HL-60 (cell line): ENCODE data around the gene CACNA1C.

Source experiments
- POLR2AphosphoS5 ChIP-seq: IDR thresholded peaks from 2 replicates; pipeline ENCODE4 v1.6.1; 2012; ENCODE audit warnings: low read depth
- SPI1 ChIP-seq: IDR thresholded peaks from 2 replicates; pipeline ENCODE4 v1.6.1; 2012; ENCODE audit warnings: low read depth, mild to moderate bottlenecking, borderline replicate concordance
- TF ChIP-seq, protein P1 (sequence below): IDR thresholded peaks from one replicate; pipeline ENCODE4 v1.5.1; 2011; ENCODE audit warnings: low read length, control low read depth, inconsistent platforms; ENCODE audit not compliant: insufficient read depth
- TF ChIP-seq, protein P2 (sequence below): IDR thresholded peaks from 2 replicates; pipeline ENCODE4 v1.6.1; 2012; ENCODE audit warnings: low read depth; ENCODE audit not compliant: insufficient replicate concordance

DNA sequence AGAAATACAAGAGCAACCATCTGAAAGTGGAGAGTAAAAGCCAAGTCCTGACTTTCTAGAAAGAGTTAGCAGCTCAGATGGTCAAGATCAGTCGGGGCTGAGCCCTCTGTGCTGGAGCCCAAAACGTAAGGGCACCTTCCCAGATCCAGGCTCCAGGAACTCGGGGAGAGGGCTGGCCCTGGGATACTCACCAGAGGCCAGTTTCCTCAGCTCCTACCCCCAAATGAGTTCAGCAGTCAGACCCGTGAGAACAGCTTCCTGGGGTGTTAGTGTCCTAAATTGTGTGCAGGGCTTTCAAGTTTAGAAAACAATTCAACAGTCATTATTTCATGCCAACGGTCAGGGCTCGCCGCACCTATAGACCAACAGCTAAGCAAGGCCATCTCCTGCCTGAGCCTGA is 594.4 kb downstream of the CACNA1C start:
- TF ChIP-seq, protein P1, sequence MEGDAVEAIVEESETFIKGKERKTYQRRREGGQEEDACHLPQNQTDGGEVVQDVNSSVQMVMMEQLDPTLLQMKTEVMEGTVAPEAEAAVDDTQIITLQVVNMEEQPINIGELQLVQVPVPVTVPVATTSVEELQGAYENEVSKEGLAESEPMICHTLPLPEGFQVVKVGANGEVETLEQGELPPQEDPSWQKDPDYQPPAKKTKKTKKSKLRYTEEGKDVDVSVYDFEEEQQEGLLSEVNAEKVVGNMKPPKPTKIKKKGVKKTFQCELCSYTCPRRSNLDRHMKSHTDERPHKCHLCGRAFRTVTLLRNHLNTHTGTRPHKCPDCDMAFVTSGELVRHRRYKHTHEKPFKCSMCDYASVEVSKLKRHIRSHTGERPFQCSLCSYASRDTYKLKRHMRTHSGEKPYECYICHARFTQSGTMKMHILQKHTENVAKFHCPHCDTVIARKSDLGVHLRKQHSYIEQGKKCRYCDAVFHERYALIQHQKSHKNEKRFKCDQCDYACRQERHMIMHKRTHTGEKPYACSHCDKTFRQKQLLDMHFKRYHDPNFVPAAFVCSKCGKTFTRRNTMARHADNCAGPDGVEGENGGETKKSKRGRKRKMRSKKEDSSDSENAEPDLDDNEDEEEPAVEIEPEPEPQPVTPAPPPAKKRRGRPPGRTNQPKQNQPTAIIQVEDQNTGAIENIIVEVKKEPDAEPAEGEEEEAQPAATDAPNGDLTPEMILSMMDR, result no peak
- TF ChIP-seq POLR2AphosphoS5 (no peak), SPI1 (no peak)
- TF ChIP-seq, protein P2, sequence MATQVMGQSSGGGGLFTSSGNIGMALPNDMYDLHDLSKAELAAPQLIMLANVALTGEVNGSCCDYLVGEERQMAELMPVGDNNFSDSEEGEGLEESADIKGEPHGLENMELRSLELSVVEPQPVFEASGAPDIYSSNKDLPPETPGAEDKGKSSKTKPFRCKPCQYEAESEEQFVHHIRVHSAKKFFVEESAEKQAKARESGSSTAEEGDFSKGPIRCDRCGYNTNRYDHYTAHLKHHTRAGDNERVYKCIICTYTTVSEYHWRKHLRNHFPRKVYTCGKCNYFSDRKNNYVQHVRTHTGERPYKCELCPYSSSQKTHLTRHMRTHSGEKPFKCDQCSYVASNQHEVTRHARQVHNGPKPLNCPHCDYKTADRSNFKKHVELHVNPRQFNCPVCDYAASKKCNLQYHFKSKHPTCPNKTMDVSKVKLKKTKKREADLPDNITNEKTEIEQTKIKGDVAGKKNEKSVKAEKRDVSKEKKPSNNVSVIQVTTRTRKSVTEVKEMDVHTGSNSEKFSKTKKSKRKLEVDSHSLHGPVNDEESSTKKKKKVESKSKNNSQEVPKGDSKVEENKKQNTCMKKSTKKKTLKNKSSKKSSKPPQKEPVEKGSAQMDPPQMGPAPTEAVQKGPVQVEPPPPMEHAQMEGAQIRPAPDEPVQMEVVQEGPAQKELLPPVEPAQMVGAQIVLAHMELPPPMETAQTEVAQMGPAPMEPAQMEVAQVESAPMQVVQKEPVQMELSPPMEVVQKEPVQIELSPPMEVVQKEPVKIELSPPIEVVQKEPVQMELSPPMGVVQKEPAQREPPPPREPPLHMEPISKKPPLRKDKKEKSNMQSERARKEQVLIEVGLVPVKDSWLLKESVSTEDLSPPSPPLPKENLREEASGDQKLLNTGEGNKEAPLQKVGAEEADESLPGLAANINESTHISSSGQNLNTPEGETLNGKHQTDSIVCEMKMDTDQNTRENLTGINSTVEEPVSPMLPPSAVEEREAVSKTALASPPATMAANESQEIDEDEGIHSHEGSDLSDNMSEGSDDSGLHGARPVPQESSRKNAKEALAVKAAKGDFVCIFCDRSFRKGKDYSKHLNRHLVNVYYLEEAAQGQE, result no peak
